HG03039 (cell line): ENCODE data around the gene ZNF708.
"Not testable (repeated sequence)": the region's sequence is repeated elsewhere in the genome, so short reads cannot be mapped to it uniquely, and the experiment has no call there.

Experiments used
- ATAC-seq: cut with Tn5 transposase; IDR thresholded peaks from one replicate; pipeline ENCODE4 v1.9.1; 2021; ENCODE audit warnings: mild to moderate bottlenecking, moderate library complexity; ENCODE audit not compliant: unreplicated experiment

The ZNF708 gene

GRCh38 chr19:21260164-21260847, 68.9 kb downstream of the ZNF708 start:
- no peak for ATAC-seq

DNA sequence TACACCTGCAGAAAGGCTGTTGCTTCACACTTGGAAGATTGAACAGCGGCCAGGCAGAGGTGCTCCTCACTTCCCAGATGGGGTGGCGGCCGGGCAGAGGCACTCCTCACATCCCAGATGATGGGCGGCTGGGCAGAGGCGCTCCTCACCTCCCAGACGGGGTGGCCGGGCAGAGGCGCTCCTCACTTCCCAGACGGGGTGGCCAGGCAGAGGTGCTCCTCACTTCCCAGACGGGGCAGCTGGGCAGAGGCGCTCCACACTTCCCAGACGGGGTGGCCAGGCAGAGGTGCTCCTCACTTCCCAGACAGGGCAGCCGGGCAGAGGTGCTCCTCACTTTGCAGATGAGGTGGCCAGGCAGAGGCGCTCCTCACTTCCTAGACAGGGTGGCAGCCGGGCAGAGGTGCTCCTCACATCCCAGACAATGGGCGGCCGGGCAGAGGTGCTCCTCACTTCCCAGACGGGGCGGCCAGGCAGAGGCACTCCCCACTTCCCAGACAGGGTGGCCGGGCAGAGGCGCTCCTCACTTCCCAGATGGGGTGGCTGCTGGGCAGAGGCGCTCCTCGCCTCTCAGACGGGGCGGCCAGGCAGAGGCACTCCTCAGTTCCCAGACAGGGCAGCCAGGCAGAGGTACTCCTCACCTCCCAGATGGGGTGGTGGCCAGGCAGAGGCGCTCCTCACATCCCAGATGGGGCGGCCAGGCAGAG, 69.6 kb downstream of the ZNF708 start:
- ATAC-seq: not testable (repeated sequence)

GRCh38 chr19:21256722-21257121, 72.5 kb downstream of the ZNF708 start:
- no peak for ATAC-seq
